Left ventricle myocardium inferior (tissue), 1 donor: ENCODE measurements around the gene MAPK8. TPM values are rescaled to one million over a fixed set of nuclear protein-coding genes. Genes with fewer than 3 reads are reported as not detected.

ENCODE experiments used
- DNase-seq: peaks from one replicate; pipeline ENCODE4 v3.0.0-alpha.2; 2020
- H3K27ac ChIP-seq: fragments of 200-600 bp; replicated peaks from 2 replicates; pipeline ENCODE4 v1.8.0; 2021
- H3K27me3 ChIP-seq: fragments of 200-600 bp; 2 replicates; pipeline ENCODE4 v1.8.0; 2021; ENCODE audit warnings: low read depth
- H3K36me3 ChIP-seq: fragments of 200-600 bp; 2 replicates; pipeline ENCODE4 v1.8.0; 2021
- H3K4me1 ChIP-seq: fragments of 200-600 bp; 2 replicates; pipeline ENCODE4 v1.8.0; 2021
- H3K4me3 ChIP-seq: fragments of 200-600 bp; 2 replicates; pipeline ENCODE4 v1.8.0; 2021; ENCODE audit warnings: mild to moderate bottlenecking, moderate library complexity
- H3K9me3 ChIP-seq: fragments of 200-600 bp; replicated peaks from 2 replicates; pipeline ENCODE4 v1.8.0; 2021
- intact Hi-C: fragments of 100-400 bp; cut with micrococcal nuclease; formaldehyde crosslinking; loops from one replicate; pipeline ENCODE4 v1.11.0; 2022
- total RNA-seq: library from RNA; stranded (reverse); fragmentation: NEBNext Ultra II Directional; extraction: Animal tissue kit (Norgen Biotek cat#: 25700); gene quantifications from one replicate; pipeline ENCODE4 v1.2.1, GENCODE V29; 2021
- TF ChIP-seq, protein P1 (sequence below): fragments of 200-600 bp; IDR thresholded peaks from 2 replicates; pipeline ENCODE4 v1.8.0; 2021; ENCODE audit warnings: antibody characterized with exemption, mild to moderate bottlenecking, borderline replicate concordance
- donor health status: DM: no; HTN: yes; CAD: no; lungs with severe emphysema.

The MAPK8 gene
- total RNA-seq, 1 donor from 2014 or later, result 32.7 TPM

- no peak overlapping the region for H3K4me3 ChIP-seq
- H3K27me3 ChIP-seq, result no peaks in the 10 kb centered on the region
- no peaks in the 10 kb centered on the region for H3K36me3 ChIP-seq
- H3K27ac ChIP-seq, result no peak overlapping the region
- no peaks in the 10 kb centered on the region for H3K9me3 ChIP-seq
- intact Hi-C loops, result no loop called here
- H3K4me1 ChIP-seq, result peaks cover 38% of the 10 kb centered on the region
- TF ChIP-seq, protein P1, sequence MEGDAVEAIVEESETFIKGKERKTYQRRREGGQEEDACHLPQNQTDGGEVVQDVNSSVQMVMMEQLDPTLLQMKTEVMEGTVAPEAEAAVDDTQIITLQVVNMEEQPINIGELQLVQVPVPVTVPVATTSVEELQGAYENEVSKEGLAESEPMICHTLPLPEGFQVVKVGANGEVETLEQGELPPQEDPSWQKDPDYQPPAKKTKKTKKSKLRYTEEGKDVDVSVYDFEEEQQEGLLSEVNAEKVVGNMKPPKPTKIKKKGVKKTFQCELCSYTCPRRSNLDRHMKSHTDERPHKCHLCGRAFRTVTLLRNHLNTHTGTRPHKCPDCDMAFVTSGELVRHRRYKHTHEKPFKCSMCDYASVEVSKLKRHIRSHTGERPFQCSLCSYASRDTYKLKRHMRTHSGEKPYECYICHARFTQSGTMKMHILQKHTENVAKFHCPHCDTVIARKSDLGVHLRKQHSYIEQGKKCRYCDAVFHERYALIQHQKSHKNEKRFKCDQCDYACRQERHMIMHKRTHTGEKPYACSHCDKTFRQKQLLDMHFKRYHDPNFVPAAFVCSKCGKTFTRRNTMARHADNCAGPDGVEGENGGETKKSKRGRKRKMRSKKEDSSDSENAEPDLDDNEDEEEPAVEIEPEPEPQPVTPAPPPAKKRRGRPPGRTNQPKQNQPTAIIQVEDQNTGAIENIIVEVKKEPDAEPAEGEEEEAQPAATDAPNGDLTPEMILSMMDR, result no peak
- DNase-seq, result no peak
Measured at GRCh38 chr10:48390933-48391845, 84.7 kb downstream of the MAPK8 start.

- Histone ChIP-seq H3K27ac (no peak overlapping the region), H3K4me1 (peaks cover 38% of the 10 kb centered on the region), H3K4me3 (no peak overlapping the region), H3K36me3 (no peaks in the 10 kb centered on the region), H3K9me3 (no peaks in the 10 kb centered on the region), H3K27me3 (no peaks in the 10 kb centered on the region)
- intact Hi-C loops, result no loop called here
- DNase-seq, result no peak
- TF ChIP-seq, protein P1, result no peak
Measured at GRCh38 chr10:48391994-48392393, 85.5 kb downstream of the MAPK8 start.

- TF ChIP-seq, protein P1, result no peak
- no peak overlapping the region for H3K27ac ChIP-seq
- intact Hi-C loops, result no loop called here
- H3K36me3 ChIP-seq, result no peaks in the 10 kb centered on the region
- H3K9me3 ChIP-seq, result no peaks in the 10 kb centered on the region
- no peak overlapping the region for H3K4me3 ChIP-seq
- H3K4me1 ChIP-seq, result peaks cover 22% of the 10 kb centered on the region
- DNase-seq, result no peak
- no peaks in the 10 kb centered on the region for H3K27me3 ChIP-seq
Measured at GRCh38 chr10:48398261-48398660, 91.8 kb downstream of the MAPK8 start.

- no peak for DNase-seq
- Histone ChIP-seq H3K36me3 (no peaks in the 10 kb centered on the region), H3K4me3 (no peak overlapping the region), H3K27ac (no peak overlapping the region), H3K27me3 (no peaks in the 10 kb centered on the region), H3K9me3 (no peaks in the 10 kb centered on the region), H3K4me1 (peaks cover 22% of the 10 kb centered on the region)
- intact Hi-C loops, result no loop called here
- TF ChIP-seq, protein P1, result no peak
Measured at GRCh38 chr10:48399056-48399541, 92.6 kb downstream of the MAPK8 start.

DNA sequence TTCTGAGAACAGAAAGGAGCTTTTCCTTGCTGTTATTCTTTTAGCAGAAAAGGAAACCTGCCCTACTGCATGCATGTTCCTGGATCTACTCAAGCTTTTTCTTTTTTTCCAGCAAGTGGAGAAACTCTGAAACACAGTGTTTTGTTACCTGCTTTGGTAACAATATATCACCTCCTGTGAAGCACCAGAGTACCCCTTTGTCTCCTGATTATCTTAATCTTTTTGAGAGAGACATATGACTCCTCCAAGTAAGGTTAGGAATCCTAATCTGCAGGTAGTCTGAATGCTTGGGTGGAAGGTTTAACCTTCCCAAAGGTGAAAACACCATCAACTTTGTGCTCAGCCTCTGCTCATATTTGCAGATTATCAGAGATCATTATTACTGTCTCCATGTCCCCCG lies 93.1 kb downstream of the MAPK8 start:
- Histone ChIP-seq H3K36me3 (no peaks in the 10 kb centered on the region), H3K4me1 (peaks cover 22% of the 10 kb centered on the region), H3K9me3 (no peaks in the 10 kb centered on the region), H3K4me3 (no peak overlapping the region), H3K27ac (no peak overlapping the region), H3K27me3 (no peaks in the 10 kb centered on the region)
- DNase-seq, result no peak
- TF ChIP-seq, protein P1, result no peak
- intact Hi-C loops, result no loop called here
